GM19395 (cell line): ENCODE measurements around the gene DTHD1.

ENCODE experiments used
- ATAC-seq: cut with Tn5 transposase; IDR thresholded peaks from one replicate; pipeline ENCODE4 v1.9.1; 2021; ENCODE audit warnings: mild to moderate bottlenecking, moderate library complexity; ENCODE audit not compliant: unreplicated experiment

Gene DTHD1

DNA sequence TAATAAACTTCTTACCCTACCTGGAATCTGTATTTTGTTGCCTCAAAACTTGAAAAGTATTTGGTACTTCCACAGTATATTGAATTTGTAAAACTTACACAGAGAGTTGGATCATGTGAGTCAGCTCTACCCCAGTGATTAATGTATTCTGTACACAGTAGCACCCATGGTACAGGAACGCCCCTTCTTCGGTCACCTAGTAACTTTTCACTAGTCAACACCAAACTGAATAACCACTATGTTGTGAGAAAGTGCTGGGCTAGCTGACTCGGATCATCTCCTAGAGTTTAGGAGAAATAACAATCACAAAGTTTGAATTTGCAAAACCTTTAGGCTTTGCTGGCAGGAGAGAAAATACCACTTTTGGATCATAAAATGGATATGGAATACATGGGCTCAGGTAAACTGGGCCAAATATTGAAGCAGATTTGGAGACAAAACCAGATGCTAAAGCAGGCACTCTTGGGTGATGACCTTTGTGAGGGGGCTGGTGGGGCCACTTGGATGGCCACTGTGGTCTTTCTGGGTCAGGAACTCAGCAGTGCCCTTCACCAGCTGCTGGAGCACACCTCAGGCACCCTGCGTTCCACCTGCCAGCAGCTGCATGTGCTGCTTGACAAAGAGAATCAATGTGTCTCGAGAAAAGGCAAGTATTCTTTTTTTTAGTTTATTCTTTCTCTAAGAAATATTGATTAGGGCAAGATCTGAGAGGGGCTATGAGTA is at the start of gene DTHD1:
Gene DTHD1, plus strand, starts transcription at position 233 of the 723 bp plus-strand sequence. Its CDS starts 143 bp downstream, at position 376.
- no peak for ATAC-seq

DNA sequence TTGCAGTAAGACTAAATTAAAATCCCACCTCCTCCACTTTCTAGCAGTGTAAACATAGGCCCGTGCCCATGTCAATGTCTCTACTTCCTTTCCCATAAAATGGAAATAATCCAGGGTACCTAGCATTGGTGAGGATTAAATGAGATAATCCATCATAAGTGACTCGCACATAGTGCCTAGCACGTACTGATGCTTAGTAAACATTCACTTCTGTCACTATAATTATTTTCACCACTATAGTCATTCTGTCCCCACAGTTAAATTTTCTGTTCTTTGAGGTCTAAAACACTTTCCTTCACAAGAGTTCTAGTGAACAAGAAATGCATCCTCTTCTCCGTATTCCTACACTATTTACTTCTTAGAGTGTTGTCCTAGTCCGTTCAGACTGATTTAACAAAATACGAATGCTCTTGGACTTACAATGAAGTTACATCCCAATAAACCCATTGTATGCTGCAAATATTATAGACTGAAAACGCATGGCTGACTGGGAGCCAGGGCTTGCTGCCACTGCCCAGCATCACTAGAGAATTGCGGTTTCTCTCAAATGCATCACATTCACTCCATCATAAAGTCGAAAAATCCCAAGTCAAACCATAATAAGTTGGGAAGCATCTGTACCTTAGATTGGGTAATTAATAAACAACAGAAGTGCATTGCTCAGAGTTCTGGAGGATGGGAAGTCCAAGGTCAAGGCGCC is 47.7 kb upstream of the DTHD1 start:
- ATAC-seq = no peak

DNA sequence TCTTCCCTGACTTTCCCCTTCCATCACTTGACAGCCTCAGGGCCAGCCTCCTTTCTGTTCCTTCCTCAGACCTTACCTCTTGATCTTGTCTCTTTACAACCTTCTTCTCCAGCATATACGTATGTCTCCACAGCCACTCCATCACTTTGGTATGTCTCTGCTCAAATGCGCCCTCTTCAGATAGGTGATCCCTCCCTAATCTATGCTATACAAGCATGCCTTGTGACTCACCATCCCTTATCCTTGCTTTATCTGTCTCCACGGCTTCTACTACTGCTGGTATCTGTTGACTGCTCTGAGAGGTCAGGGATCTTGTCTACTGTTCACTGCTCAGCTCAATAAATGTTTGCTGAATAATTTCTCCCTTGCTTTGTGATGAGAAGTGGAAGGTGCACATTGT is 46.1 kb upstream of the DTHD1 start:
- ATAC-seq = no peak

DNA sequence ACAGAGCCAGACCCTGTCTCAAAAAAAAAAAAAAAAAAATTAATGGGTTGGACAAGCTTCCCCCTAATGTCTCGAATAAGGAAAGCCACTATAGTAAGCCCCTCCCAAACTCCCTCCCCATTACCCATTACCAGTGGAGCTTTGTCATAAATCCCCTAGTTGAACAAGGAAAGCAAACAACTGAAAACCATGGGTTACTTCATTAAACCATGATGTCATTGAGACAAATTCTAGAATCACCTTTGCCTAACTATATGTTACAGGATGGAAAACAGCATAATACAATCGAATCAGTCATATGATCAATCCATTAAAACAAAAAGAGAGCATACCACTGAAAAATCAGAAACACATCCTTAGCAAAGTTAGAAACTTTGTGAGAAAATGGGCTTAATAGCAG is 45.3 kb upstream of the DTHD1 start:
- ATAC-seq = no peak

DNA sequence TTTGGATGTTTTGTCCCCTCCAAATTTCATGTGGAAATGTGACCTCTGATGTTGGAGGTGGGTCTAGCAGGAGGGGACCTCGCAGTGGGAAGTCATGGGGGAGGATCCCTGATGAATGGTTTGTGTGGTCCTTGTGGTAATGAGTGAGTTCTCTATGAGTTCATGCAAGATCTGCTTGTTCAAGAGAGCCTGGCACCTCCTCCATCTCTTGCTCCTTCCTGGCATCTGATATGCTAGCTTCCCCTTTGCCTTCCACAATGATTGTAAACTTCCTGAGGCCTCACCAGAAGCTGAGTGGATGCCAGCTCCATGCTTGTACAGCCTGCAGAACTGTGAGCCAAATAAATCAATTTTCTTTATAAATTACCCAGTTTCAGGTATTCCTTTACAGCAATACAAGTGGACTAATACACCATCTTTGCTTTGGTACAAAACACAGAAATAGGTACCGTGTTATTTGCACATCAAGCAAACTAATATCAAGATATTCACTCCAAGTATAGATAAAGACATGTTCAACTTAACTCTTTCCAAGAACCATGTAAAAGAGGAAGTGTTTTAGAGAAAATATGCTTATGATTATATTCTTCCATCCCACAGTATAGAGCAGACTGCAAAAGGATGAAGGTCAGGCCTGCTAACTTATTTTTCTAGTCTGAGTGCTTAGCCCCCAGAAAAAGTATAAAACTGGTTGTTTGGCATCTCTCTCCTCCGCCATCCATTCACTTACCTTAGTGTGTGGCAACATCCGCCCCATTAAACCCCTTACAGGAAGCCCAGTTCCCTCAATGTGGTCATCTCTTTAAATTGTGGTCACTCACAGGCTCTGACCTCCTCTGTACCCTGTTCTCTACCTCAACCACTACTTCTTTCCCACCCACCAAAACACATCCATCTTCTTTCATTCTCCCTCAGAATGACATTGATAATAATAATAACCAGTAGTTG is 43.8 kb upstream of the DTHD1 start:
- ATAC-seq = no peak

DNA sequence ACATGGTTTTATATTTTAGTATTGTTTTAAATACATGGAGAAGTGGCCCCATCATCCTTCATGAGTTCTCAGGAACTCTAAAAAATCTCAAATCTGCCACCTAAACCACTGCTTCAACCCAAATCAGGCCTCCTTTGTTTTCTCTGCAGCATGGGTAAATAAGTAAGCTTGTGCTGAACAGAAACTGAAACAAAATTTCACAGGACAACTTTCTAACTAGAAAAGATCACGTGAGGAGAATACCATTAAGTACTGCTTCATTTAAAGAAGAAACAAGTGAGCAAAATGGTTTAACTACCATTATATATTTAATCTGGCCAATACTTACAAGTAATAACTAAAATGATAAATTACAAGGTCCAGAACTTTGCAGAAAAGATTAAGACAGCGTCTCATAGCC is 39.6 kb upstream of the DTHD1 start:
- peak; percentile 68 for ATAC-seq

DNA sequence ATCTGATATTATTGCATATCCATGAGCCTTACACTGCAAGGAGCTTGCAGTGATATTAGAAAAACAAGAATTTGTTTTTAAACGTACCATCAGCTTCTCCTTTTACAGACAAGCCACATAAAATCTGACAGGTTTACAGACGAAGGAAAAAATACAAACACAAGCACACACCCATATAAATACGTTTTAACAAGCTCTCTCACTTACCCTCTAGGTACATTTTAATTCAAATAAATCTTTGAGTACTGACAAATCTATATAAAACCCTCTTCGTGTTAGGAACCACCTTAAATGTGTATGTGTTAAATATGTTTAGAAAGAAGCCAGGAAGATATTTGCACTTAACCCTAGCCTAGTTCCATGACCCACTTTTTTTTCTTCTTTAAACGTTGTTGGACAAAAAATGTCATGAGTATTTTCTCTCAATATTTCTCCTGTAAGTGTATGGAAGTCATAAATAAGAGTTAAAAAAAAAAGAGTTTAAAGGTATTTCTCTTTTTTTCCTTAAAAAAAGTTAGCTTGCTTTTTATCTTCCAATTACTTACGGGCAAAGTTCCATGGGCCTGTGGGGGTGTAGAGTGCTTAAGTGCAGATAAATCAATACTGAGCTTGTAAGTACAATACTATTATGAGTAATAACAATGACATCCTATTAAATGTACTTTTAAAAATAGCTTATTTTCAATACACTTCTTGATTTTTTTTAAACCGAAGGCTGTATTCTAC is 38.6 kb upstream of the DTHD1 start:
- ATAC-seq = no peak

DNA sequence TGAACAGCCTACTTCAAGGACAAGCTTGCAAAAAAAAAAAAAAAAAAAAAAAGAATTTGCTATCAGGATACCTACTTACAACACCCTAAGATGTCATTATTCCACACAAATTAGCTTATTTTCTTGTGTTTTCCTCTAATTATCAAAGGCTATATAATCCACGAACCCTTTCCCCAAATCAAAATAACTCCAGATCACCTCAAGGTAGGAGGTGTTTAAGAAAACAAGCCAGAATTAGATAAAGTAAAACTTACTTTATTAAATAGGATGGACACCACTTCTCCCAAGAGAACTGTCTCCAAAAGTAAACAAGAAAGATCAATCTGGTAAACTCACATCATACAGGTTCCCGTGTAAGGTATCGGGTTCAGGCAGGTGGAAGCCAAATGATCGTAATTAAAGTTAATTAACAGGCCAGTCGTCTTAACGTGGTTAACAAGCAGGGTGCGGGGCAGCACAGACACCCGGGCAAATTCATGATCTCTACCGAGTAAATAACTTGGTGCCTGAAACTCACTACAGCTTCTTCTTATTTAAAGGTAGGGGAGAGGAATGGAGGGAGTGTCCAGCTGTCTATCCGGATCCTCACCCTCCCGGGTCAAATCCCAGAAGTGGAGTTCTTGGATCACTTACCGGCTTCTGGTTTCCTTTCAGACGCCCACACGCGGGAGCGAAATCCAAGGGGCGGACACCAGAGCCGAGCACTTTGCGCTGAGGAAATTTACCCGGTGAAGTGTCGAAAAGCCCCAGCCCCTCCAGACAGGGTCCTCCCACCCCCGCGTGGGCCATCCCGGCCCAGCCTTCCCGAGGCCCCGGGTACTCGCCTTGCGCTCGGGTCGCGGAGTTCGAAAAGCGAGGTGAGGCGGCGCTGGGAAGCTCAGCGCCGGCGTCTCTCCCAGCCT is 37.8 kb upstream of the DTHD1 start:
- peak; percentile 29 for ATAC-seq

DNA sequence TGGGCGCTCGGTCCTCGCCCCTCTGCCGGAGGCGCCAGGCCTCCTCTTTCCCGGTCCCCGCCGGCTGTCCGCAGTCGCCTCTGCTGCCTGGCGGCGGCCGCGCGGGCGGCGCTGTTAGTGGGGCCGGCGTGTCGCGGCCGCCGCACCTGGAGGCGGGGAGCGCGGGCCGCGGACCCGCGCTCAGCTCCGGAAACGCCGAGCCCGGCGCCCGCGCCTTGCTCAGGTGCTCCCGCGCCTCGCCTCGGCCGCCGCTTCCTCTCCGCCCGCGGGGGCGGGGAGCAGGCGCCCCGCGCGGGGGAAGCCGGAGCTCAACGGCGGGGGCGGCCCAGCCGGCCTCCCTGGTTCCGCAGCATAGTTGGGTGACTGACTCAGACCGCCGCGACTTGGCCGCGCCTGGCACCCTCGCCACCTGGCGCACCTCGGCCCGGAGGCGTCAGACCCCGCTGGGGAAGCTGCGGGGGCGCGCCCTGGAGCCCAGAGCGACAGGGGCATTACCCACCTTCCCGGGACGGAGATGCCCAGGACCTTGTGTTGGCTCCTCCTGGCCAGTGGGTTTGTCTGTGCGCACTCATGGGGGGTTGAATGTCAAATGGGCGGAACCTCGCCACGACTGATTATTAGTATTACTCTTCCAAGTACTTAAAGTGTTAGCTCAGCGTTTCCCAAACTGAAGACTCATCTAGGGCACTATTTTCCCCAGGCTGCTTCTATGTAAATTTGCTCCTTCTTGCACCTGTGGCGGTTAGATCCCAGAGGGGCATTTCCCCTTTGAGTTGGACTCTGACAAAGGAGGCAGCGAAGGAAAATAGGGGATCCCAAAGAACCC is 36.9 kb upstream of the DTHD1 start, which contains the start of gene ARAP2:
Gene ARAP2, minus strand, starts transcription at position 258 of the 826 bp plus-strand sequence. CDS start 15,028 bp downstream, outside the sequence.
- ATAC-seq = peak; percentile 52

DNA sequence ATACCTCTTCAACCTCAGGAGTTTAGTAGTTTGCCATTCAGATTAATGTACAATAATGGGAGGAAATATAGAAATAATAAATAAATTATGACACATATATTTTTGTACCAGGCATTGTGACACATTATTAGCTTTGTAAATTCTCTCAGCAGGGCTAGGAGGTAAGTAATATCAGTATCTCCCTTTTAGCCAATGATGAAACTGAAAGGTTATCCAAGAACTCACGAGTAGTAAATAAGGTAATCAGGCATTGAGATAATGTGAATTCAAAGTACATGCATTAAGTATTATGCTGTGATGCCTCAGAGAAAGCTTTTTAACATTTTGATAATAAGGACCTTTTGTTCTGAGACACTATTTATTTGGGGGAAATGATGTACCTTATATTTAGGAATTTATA is 31.8 kb upstream of the DTHD1 start:
- no peak for ATAC-seq

DNA sequence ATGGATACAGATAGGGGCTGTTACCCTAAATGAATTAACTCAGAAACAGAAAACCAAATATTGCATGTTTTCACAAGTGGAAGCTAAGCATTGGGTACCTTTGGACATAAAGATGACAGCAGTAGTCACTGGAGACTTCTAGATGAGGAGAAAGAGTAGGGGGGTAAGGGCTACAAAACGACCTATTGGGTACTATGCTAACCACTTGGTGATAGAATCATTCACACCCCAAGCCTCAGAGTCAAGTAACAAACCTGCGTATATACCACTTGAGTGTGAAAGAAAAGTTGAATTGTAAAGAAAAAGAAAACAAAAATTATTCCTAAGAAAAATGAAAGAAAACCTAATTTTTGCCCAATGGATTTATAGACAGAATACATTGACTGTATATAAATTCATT is 29.4 kb upstream of the DTHD1 start:
- ATAC-seq = no peak

DNA sequence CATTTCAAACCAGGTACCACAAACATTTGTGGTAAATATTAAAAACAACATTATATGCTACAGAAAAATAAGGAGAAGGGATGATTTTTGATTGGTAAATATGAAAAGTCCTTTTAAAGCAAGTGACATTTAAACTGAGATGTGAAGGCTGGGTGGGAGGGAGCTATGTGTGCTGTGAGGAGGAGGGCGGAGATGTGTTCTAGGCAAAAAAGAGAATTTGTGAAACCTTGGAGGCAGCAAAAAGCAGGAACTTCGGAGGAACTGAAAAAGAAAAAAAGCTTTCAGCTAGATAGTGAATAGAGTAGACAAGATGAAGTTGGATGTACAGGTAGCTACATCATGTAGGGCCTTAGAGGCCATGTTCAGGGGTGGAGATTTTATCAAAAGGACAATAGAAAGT is 27.0 kb upstream of the DTHD1 start:
- no peak for ATAC-seq

DNA sequence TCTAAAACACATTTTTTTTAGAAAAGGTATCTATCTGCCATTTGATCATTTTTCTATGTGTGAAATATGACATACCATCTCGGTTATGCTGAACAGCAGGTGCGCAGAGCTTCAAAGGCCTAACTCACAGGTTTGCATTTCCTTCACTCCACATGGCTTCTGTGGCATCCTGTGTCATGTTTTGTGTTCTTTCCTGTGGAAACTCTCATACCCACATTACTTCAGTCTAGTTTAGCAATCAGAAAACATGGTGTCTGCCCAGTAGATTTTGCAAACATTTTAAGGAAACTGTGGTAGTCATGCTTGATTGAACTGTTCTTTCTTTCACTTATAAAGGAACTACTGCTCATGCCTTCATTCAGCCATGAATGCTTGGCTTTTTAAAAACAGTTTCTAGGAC is 25.8 kb upstream of the DTHD1 start:
- ATAC-seq = peak; percentile 83

DNA sequence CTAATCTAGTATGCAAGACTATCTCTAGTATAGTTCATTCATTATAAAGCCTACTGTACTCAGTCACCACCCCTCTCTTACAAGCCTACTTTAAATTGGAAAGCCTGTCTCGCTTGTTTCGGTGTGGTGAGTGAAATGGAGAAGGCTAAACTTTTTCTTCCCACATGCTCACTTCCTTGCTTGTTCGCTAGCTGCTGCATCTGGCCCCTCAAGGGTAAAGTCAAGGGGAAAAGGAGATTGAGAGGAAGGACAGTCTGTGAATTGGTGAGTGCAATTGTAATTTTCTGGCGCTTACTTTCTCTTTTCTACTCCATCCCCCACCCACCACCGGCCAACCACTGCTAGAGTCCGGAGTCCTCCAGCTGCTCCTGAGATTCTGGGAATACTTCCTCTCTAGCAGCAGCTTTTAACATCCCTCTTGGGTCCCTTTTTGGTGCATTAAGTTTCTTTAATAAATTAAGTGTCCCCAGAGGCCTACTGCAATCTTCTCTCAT is 25.0 kb upstream of the DTHD1 start:
- ATAC-seq = peak; percentile 72

DNA sequence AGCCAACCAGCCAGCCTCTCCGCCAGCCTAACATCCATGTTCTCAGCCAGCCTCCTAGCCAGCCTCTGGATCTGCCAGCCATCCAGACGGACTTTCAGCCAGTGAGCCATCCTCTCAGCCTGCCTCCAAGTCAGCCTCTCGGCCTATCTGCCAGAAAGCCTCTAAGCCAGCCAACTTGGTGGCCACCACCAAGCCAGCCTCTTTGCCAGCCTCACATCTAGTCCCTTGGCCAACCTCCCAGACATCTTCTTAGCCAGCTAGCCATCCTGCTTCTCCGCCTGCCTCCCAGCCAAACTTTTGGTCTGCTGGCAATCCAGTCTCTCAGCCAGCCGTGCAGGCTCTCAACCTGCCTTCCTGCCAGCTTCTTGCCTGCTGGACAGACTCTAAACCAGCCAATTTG is 20.7 kb upstream of the DTHD1 start:
- ATAC-seq = no peak

DNA sequence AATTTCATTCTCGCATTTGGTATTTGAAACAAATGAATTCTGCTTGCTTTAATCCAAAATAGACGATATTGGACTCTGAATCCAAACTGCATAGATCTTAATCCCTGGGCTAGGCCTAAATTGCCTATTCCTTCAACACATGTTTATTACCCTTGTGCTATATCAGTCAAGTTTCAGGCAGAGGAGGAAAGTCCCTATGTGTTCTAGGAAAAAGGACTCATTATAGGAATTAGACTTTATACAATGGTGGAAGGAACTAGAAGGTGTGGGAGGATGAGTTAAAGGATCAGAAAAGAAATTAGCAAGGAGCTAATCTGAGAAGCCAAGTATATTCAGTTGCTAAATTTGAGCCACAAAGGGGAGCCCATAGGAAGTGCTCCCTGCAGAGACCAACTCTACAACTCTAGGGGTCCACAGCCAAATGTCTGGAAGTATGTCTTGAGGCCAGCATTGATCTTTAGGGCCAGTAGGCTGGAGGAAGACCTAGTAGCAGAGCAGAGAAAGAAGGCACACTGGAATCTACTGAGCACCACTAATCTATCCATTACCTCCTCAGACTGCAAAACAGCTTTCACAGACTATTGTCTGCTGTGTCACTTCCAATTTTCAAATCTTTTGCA is 17.1 kb upstream of the DTHD1 start:
- ATAC-seq = no peak

DNA sequence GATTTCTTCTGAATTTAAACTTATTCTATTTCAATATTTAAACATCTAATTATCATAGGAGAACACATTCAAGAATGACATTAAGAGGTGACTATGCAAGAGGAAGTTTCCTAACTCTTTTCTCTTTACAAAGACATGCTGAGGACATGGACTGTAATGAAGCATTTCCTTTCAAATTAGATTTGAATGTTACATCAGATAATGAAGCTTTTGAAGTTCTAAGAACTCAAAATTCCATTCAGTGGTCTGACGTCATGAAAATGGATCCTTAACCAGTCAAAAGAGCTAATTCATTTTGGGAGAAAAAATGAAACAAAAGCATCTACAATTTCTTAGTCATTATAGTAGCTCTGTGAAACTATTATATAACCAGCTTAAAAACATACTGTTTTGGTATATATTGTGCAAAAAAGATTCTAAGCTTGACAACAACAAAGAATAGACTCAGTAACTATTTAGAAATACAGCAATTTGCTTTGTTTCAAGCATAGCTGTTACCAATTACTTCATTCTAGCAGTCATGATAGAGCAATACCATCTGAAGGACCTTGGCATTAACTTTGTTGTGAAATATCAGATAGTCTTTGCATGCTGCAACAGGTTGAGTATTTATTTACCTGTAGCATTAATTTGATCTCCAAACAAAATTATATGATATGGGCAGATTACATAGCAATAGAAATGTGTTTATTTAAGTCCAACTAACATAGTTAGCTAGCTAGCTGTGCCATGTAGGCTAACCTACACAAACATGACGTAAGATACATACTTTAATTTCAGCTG is 13.7 kb upstream of the DTHD1 start:
- no peak for ATAC-seq
